Measurements from ENCODE around the gene SUPT5H.

Gene SUPT5H

GRCh38 chr19:39497996-39498797 is 52.8 kb downstream of the SUPT5H start:
- H3K27me3 Mint-ChIP-seq, result peaks cover 15% of the 10 kb centered on the region
- H3K36me3 Mint-ChIP-seq, result no peaks in the 10 kb centered on the region
- H3K9me3 Mint-ChIP-seq, result no peaks in the 10 kb centered on the region
- ATAC-seq (ENCODE audit: low read depth), result peak; percentile 45
- peak overlapping the region; percentile 76 for H3K4me3 Mint-ChIP-seq
- no peak overlapping the region for H3K27ac Mint-ChIP-seq
- no peak for DNase-seq (ENCODE audit: low spot score in 2 of 2)
- peaks cover 16% of the 10 kb centered on the region for H3K4me1 Mint-ChIP-seq

- peak; percentile 43 for ATAC-seq (ENCODE audit: low read depth)
- DNase-seq (ENCODE audit: low spot score in 2 of 2), result peak in 1 of 2 donors; percentile 49
- Mint-ChIP-seq H3K27me3 (peaks cover 23% of the 10 kb centered on the region), H3K4me3 (peak within 1 kb of the TSS; percentile 76), H3K36me3 (no peaks in the 10 kb centered on the region), H3K9me3 (no peaks in the 10 kb centered on the region), H3K27ac (no peak within 1 kb of the TSS), H3K4me1 (peaks cover 24% of the 10 kb centered on the region)
Measured at GRCh38 chr19:39498798-39499642, 53.6 kb downstream of the SUPT5H start, which contains the start of gene DLL3. Gene DLL3, plus strand, starts transcription at chr19:39498947. Its CDS starts 28 bp downstream, at chr19:39498975.

- H3K9me3 Mint-ChIP-seq, result no peaks in the 10 kb centered on the region
- no peaks in the 10 kb centered on the region for H3K36me3 Mint-ChIP-seq
- peak overlapping the region; percentile 67 for H3K4me3 Mint-ChIP-seq
- peaks cover 32% of the 10 kb centered on the region for H3K27me3 Mint-ChIP-seq
- no peak overlapping the region for H3K27ac Mint-ChIP-seq
- DNase-seq (ENCODE audit: low spot score in 2 of 2) (no peak), ATAC-seq (ENCODE audit: low read depth) (no peak)
- H3K4me1 Mint-ChIP-seq, result peaks cover 24% of the 10 kb centered on the region
Measured at GRCh38 chr19:39499932-39500331, 54.5 kb downstream of the SUPT5H start.

GRCh38 chr19:39500543-39500942 is 55.2 kb downstream of the SUPT5H start:
- Mint-ChIP-seq H3K9me3 (no peaks in the 10 kb centered on the region), H3K36me3 (peaks cover under 1% of the 10 kb centered on the region), H3K27me3 (peaks cover 33% of the 10 kb centered on the region), H3K4me1 (peaks cover 24% of the 10 kb centered on the region), H3K4me3 (peak overlapping the region; percentile 18), H3K27ac (no peak overlapping the region)
- DNase-seq (ENCODE audit: low spot score in 2 of 2) (no peak), ATAC-seq (ENCODE audit: low read depth) (no peak)

- Mint-ChIP-seq H3K4me1 (peaks cover 24% of the 10 kb centered on the region), H3K27me3 (peaks cover 37% of the 10 kb centered on the region), H3K27ac (no peak overlapping the region), H3K4me3 (no peak overlapping the region), H3K36me3 (peaks cover 2% of the 10 kb centered on the region), H3K9me3 (peaks cover under 1% of the 10 kb centered on the region)
- DNase-seq (ENCODE audit: low spot score in 2 of 2) (no peak), ATAC-seq (ENCODE audit: low read depth) (no peak)
Measured at GRCh38 chr19:39501340-39501739, 56.0 kb downstream of the SUPT5H start.

GRCh38 chr19:39502640-39503417 is 57.4 kb downstream of the SUPT5H start:
- H3K36me3 Mint-ChIP-seq, result peaks cover 2% of the 10 kb centered on the region
- DNase-seq (ENCODE audit: low spot score in 2 of 2) (peak; percentile 79 to 86), ATAC-seq (ENCODE audit: low read depth) (peak; percentile 49)
- H3K4me3 Mint-ChIP-seq, result peak overlapping the region; percentile 60
- H3K4me1 Mint-ChIP-seq, result peaks cover 32% of the 10 kb centered on the region
- H3K9me3 Mint-ChIP-seq, result peaks cover 2% of the 10 kb centered on the region
- H3K27me3 Mint-ChIP-seq, result peaks cover 40% of the 10 kb centered on the region
- H3K27ac Mint-ChIP-seq, result peak overlapping the region; percentile 56

- Mint-ChIP-seq H3K27ac (no peak overlapping the region), H3K4me3 (peak overlapping the region; percentile 81), H3K27me3 (peaks cover 27% of the 10 kb centered on the region), H3K9me3 (peaks cover 2% of the 10 kb centered on the region), H3K36me3 (peaks cover 2% of the 10 kb centered on the region), H3K4me1 (peaks cover 22% of the 10 kb centered on the region)
- ATAC-seq (ENCODE audit: low read depth) (no peak), DNase-seq (ENCODE audit: low spot score in 2 of 2) (no peak)
Measured at GRCh38 chr19:39506598-39506943, 61.2 kb downstream of the SUPT5H start.

- Mint-ChIP-seq H3K4me1 (peaks cover 22% of the 10 kb centered on the region), H3K27me3 (peaks cover 26% of the 10 kb centered on the region), H3K9me3 (peaks cover 2% of the 10 kb centered on the region), H3K27ac (no peak overlapping the region), H3K4me3 (peak overlapping the region; percentile 87), H3K36me3 (peaks cover 2% of the 10 kb centered on the region)
- peak; percentile 36 to 50 for DNase-seq (ENCODE audit: low spot score in 2 of 2)
- peak; percentile 75 for ATAC-seq (ENCODE audit: low read depth)
Measured at GRCh38 chr19:39506944-39507714, 61.7 kb downstream of the SUPT5H start.

GRCh38 chr19:39507715-39508364 is 62.5 kb downstream of the SUPT5H start:
- Mint-ChIP-seq H3K27me3 (peaks cover 26% of the 10 kb centered on the region), H3K4me1 (peaks cover 22% of the 10 kb centered on the region), H3K9me3 (peaks cover 2% of the 10 kb centered on the region), H3K27ac (no peak overlapping the region), H3K4me3 (peak overlapping the region; percentile 87), H3K36me3 (peaks cover 2% of the 10 kb centered on the region)
- DNase-seq (ENCODE audit: low spot score in 2 of 2) (no peak), ATAC-seq (ENCODE audit: low read depth) (no peak)

GRCh38 chr19:39508629-39509028 is 63.2 kb downstream of the SUPT5H start:
- DNase-seq (ENCODE audit: low spot score in 2 of 2) (no peak), ATAC-seq (ENCODE audit: low read depth) (no peak)
- peaks cover 15% of the 10 kb centered on the region for H3K4me1 Mint-ChIP-seq
- peaks cover 2% of the 10 kb centered on the region for H3K9me3 Mint-ChIP-seq
- no peak overlapping the region for H3K27ac Mint-ChIP-seq
- no peak overlapping the region for H3K4me3 Mint-ChIP-seq
- peaks cover 2% of the 10 kb centered on the region for H3K36me3 Mint-ChIP-seq
- H3K27me3 Mint-ChIP-seq, result peaks cover 22% of the 10 kb centered on the region

GRCh38 chr19:39509233-39509632 is 63.9 kb downstream of the SUPT5H start:
- Mint-ChIP-seq H3K27me3 (peaks cover 18% of the 10 kb centered on the region), H3K36me3 (peaks cover 2% of the 10 kb centered on the region), H3K9me3 (peaks cover 2% of the 10 kb centered on the region), H3K27ac (no peak overlapping the region), H3K4me1 (peaks cover 12% of the 10 kb centered on the region), H3K4me3 (no peak overlapping the region)
- no peak for DNase-seq (ENCODE audit: low spot score in 2 of 2)
- ATAC-seq (ENCODE audit: low read depth), result no peak

- no peak for ATAC-seq (ENCODE audit: low read depth)
- H3K4me1 Mint-ChIP-seq, result peaks cover 14% of the 10 kb centered on the region
- DNase-seq (ENCODE audit: low spot score in 2 of 2), result no peak
- H3K27ac Mint-ChIP-seq, result no peak overlapping the region
- peaks cover 5% of the 10 kb centered on the region for H3K36me3 Mint-ChIP-seq
- peaks cover 19% of the 10 kb centered on the region for H3K27me3 Mint-ChIP-seq
- peaks cover 2% of the 10 kb centered on the region for H3K9me3 Mint-ChIP-seq
- no peak overlapping the region for H3K4me3 Mint-ChIP-seq
Measured at GRCh38 chr19:39512988-39513387, 67.6 kb downstream of the SUPT5H start.
